Mucosa of stomach (tissue), 1 donor: ENCODE measurements around the gene ZFAND6.
"Not testable (repeated sequence)": the region's sequence is repeated elsewhere in the genome, so short reads cannot be mapped to it uniquely, and the experiment has no call there.

Experiments used
- H3K27me3 ChIP-seq: one replicate; pipeline ENCODE4 v1.7.0; 2013; ENCODE audit warnings: mild to moderate bottlenecking, low read length; ENCODE audit not compliant: control insufficient read depth, insufficient read depth
- H3K36me3 ChIP-seq: one replicate; pipeline ENCODE4 v1.7.0; 2013; ENCODE audit warnings: low read length; ENCODE audit not compliant: control insufficient read depth, insufficient read depth
- H3K4me1 ChIP-seq: one replicate; pipeline ENCODE4 v1.7.0; 2013; ENCODE audit warnings: mild to moderate bottlenecking, low read length; ENCODE audit not compliant: control insufficient read depth, insufficient read depth
- H3K4me3 ChIP-seq: one replicate; pipeline ENCODE4 v1.7.0; 2013; ENCODE audit warnings: low read length
- H3K9ac ChIP-seq: one replicate; pipeline ENCODE4 v1.7.0; 2013; ENCODE audit warnings: mild to moderate bottlenecking, low read length, moderate library complexity
- H3K9me3 ChIP-seq: one replicate; pipeline ENCODE4 v1.7.0; 2013; ENCODE audit warnings: mild to moderate bottlenecking, low read length, moderate library complexity; ENCODE audit not compliant: control insufficient read depth
- donor health status: Pancreatic carcinoma.

Gene ZFAND6

GRCh38 chr15:80058851-80059785 is at the start of gene ZFAND6:
Gene ZFAND6, plus strand, starts transcription at chr15:80059676. Its CDS starts 60,669 bp downstream, at chr15:80120345.
- H3K27me3 ChIP-seq, result no peaks in the 10 kb centered on the region
- H3K4me3 ChIP-seq, result peak within 1 kb of the TSS; percentile 80
- H3K4me1 ChIP-seq, result peaks cover 4% of the 10 kb centered on the region
- no peaks in the 10 kb centered on the region for H3K36me3 ChIP-seq
- H3K9me3 ChIP-seq, result no peaks in the 10 kb centered on the region
- H3K9ac ChIP-seq, result peak within 1 kb of the TSS; percentile 98

GRCh38 chr15:80010131-80010673 is 49.3 kb upstream of the ZFAND6 start:
- Histone ChIP-seq H3K27me3 (no peaks in the 10 kb centered on the region), H3K9me3 (no peaks in the 10 kb centered on the region), H3K36me3 (no peaks in the 10 kb centered on the region), H3K4me1 (peaks cover 4% of the 10 kb centered on the region), H3K9ac (no peak overlapping the region), H3K4me3 (no peak overlapping the region)

- H3K9ac ChIP-seq, H3K4me3 ChIP-seq, H3K4me1 ChIP-seq, H3K36me3 ChIP-seq, H3K9me3 ChIP-seq, H3K27me3 ChIP-seq: not testable (repeated sequence)
Measured at GRCh38 chr15:80011041-80011523, 48.4 kb upstream of the ZFAND6 start.

- no peaks in the 10 kb centered on the region for H3K27me3 ChIP-seq
- H3K4me1 ChIP-seq, result peaks cover 4% of the 10 kb centered on the region
- no peak overlapping the region for H3K4me3 ChIP-seq
- H3K9ac ChIP-seq, result no peak overlapping the region
- H3K9me3 ChIP-seq, result no peaks in the 10 kb centered on the region
- no peaks in the 10 kb centered on the region for H3K36me3 ChIP-seq
Measured at GRCh38 chr15:80011596-80011995, 47.9 kb upstream of the ZFAND6 start.

DNA sequence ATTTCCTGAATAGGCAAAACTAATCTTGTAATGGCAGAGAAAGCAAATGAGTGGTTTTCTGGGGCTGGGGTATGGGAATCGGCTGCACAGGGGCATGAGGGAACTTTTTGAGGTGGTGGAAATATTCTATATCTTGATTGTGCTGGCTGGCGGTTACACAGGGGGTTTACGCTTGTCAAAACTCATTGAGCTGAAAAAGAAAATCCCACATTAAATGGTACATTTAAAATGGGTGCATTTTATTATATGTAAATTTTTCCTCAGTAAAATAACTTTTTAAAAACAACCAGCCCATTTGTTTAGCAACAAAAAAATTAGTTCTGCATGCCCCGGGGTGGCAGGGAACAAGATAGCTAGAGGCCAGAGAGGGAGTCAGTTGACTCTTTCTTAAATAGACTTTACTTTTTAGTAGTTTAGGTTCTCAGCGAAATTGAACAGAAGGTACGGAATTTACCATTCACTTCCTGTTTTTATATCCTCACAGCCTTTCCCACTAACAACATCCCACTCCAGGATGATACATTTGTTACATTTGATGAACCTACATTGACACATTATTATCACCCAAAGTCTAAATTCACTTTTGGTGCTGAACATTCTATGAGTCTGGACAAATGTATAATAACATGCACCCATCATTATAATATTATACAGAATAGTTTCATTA is 47.3 kb upstream of the ZFAND6 start:
- H3K4me1 ChIP-seq, result peaks cover 4% of the 10 kb centered on the region
- no peak overlapping the region for H3K4me3 ChIP-seq
- no peaks in the 10 kb centered on the region for H3K9me3 ChIP-seq
- H3K36me3 ChIP-seq, result no peaks in the 10 kb centered on the region
- no peaks in the 10 kb centered on the region for H3K27me3 ChIP-seq
- H3K9ac ChIP-seq, result no peak overlapping the region

- not testable (repeated sequence) for H3K9me3 ChIP-seq, H3K27me3 ChIP-seq, H3K36me3 ChIP-seq, H3K4me1 ChIP-seq, H3K9ac ChIP-seq, H3K4me3 ChIP-seq
Measured at GRCh38 chr15:80014186-80014585, 45.3 kb upstream of the ZFAND6 start.

GRCh38 chr15:80015156-80015555 is 44.3 kb upstream of the ZFAND6 start:
- no peaks in the 10 kb centered on the region for H3K27me3 ChIP-seq
- H3K9ac ChIP-seq, result no peak overlapping the region
- H3K9me3 ChIP-seq, result no peaks in the 10 kb centered on the region
- H3K4me1 ChIP-seq, result peaks cover 2% of the 10 kb centered on the region
- no peaks in the 10 kb centered on the region for H3K36me3 ChIP-seq
- no peak overlapping the region for H3K4me3 ChIP-seq

- not testable (repeated sequence) for H3K27me3 ChIP-seq, H3K9ac ChIP-seq, H3K4me1 ChIP-seq, H3K4me3 ChIP-seq, H3K9me3 ChIP-seq, H3K36me3 ChIP-seq
Measured at GRCh38 chr15:80016506-80016905, 43.0 kb upstream of the ZFAND6 start.

DNA sequence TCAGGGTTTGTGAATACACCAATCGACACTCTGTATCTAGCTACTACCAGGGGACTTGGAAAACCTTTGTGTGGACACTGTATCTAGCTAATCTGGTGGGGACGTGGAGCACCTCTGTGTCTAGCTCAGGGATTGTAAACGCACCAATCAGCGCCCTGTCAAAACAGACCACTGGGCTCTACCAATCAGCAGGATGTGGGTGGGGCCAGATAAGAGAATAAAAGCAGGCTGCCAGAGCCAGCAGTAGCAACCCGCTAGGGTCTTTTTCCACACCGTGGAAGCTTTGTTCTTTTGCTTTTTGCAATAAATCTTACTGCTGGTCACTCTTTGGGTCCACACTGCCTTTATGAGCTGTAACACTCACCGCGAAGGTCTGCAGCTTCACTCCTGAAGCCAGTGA is 42.3 kb upstream of the ZFAND6 start:
- not testable (repeated sequence) for H3K9me3 ChIP-seq, H3K27me3 ChIP-seq, H3K4me3 ChIP-seq, H3K36me3 ChIP-seq, H3K9ac ChIP-seq, H3K4me1 ChIP-seq

DNA sequence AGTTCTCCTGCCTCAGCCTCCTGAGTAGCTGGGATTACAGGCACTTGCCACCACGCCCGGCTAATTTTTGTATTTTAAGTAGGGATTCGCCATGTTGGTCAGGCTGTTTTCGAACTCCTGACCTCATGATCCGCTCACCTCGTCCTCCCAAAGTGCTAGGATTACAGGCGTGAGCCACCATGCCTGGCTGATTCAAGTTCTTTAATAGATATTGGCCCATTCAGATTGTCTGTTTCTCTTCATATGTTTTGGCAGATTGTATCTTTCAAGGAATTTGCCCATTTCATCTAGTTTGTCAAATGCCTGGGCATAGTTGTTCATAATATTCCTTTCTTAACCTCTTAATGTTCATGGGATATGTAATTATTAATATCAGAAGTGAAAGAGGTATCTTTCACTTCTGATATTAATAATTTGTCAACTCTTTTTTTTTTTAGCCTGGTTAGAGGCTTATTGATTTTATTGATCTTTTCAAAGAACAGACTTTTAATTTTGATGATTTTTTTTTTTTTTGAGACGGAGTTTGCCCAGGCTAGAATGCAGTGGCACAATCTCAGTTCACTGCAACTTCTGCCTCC is 40.2 kb upstream of the ZFAND6 start:
- Histone ChIP-seq H3K36me3 (no peaks in the 10 kb centered on the region), H3K9me3 (no peaks in the 10 kb centered on the region), H3K4me1 (no peaks in the 10 kb centered on the region), H3K4me3 (no peak overlapping the region), H3K9ac (no peak overlapping the region), H3K27me3 (no peaks in the 10 kb centered on the region)

GRCh38 chr15:80020149-80020548 is 39.3 kb upstream of the ZFAND6 start:
- not testable (repeated sequence) for H3K9ac ChIP-seq, H3K27me3 ChIP-seq, H3K36me3 ChIP-seq, H3K9me3 ChIP-seq, H3K4me3 ChIP-seq, H3K4me1 ChIP-seq

GRCh38 chr15:80020731-80021130 is 38.7 kb upstream of the ZFAND6 start:
- H3K4me1 ChIP-seq, result no peaks in the 10 kb centered on the region
- no peak overlapping the region for H3K9ac ChIP-seq
- H3K36me3 ChIP-seq, result no peaks in the 10 kb centered on the region
- H3K27me3 ChIP-seq, result no peaks in the 10 kb centered on the region
- H3K4me3 ChIP-seq, result no peak overlapping the region
- no peaks in the 10 kb centered on the region for H3K9me3 ChIP-seq
